Esophagus squamous epithelium (tissue), 4 donors: ENCODE data around the gene FSIP2.

ENCODE experiments used
- CTCF ChIP-seq, 6 experiments: fragments of 450-650 bp in 4 of 6; fragments of 200-600 bp in 2 of 6; sonication (generic) in 2 of 6; IDR thresholded peaks; one replicate each; pipeline ENCODE4 v1.5.1; 2016 to 2019; ENCODE audit warnings: antibody characterized with exemption in 6 of 6, mild to moderate bottlenecking in 4 of 6, moderate library complexity in 4 of 6
- POLR2A ChIP-seq, 4 donors: fragments of 450-650 bp; IDR thresholded peaks; one replicate each; pipeline ENCODE4 v1.6.1; 2017; ENCODE audit warnings: antibody characterized with exemption in 4 of 4, mild to moderate bottlenecking in 4 of 4, moderate library complexity in 3 of 4

GRCh38 chr2:185880396-185880795, 141.8 kb downstream of the FSIP2 start:
- no peak for TF ChIP-seq CTCF (IDR thresholded peaks at IDR 0.05)
- TF ChIP-seq POLR2A (IDR thresholded peaks at IDR 0.05) = no peak
